Activated naive CD4-positive, alpha-beta T cell treated with anti-CD3 and anti-CD28 coated beads, Interleukin-2, amount 50 U/mL, for 72 hours (primary cell): ENCODE measurements around the gene AAK1. TPM values are rescaled to one million over a fixed set of nuclear protein-coding genes. Genes with fewer than 3 reads are reported as not detected.

Experiments used
- ATAC-seq, 2 donors: fragments of 150-1000 bp; cut with Tn5 transposase; 2 replicates each; pipeline ENCODE4 v1.10.0; 2021; ENCODE audit warnings: mild to moderate bottlenecking in 2 of 2, moderate library complexity in 2 of 2
- DNase-seq, 2 donors: peaks; one replicate each; pipeline ENCODE4 v3.0.0; 2021 to 2022; ENCODE audit warnings: low spot score in 2 of 2
- H3K27ac Mint-ChIP-seq, 2 donors: one replicate each; pipeline ENCODE4 v1.8.0; 2022; ENCODE audit warnings: mild to moderate bottlenecking in 2 of 2, mixed read lengths in 2 of 2
- H3K36me3 Mint-ChIP-seq, 2 donors: one replicate each; pipeline ENCODE4 v1.8.0; 2022; ENCODE audit warnings: mixed read lengths in 2 of 2
- H3K9me3 Mint-ChIP-seq, 2 donors: one replicate each; pipeline ENCODE4 v1.8.0; 2022; ENCODE audit warnings: mixed read lengths in 2 of 2
- total RNA-seq, 2 donors: library from RNA; stranded (reverse); gene quantifications; one replicate each; pipeline ENCODE4 v1.2.3, GENCODE V29; 2022

The AAK1 gene
- total RNA-seq, 2 donors from 2014 or later: 129 to 137 TPM

DNA sequence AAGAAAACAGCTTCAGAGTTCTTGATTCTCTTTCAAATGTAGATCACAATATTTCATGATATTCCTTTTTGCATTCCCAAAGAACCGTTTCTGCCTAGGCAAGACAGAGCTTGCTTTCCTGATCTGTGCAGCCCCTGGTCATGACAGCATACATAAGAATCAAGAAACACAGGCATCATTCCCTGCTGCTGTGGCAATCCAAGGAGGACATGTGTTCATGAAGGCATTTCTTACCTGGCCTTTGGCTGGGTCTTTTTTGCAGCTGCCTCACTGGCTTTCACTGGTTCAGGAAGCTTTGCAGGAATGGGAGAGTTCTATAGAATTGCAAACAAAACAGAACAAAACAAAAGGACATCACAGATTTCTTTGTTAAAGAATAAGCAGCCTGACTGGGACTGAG, 118.7 kb downstream of the AAK1 start:
- no peak for DNase-seq
- Mint-ChIP-seq H3K36me3 (peaks cover 10 to 31% of the 10 kb centered on the region in 2 donors), H3K9me3 (no peaks in the 10 kb centered on the region), H3K27ac (peak overlapping the region; percentile 15 to 61)
- ATAC-seq: no peak

DNA sequence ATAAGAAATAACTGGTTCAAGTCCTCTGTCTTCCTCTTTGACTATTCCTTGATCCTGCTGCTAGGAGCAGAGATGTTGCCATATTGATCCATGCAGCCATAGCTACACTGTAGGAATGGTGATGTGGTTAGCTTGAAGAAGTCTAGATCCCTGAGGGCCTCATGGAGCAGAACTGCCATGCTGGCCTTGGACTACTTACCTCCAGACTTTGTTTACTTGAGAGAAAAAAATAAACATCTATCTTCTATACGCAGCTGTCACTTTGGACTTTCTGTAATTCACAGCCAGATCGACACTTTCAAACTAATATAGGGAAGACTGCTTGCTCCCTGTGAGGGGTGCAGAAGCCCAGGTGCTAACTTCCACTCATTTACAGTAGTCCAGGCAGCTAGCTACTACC, 121.8 kb downstream of the AAK1 start:
- H3K27ac Mint-ChIP-seq: peak overlapping the region; percentile 17 to 65
- H3K9me3 Mint-ChIP-seq: no peaks in the 10 kb centered on the region
- peaks cover 25 to 38% of the 10 kb centered on the region in 2 donors for H3K36me3 Mint-ChIP-seq
- ATAC-seq (no peak), DNase-seq (no peak)

DNA sequence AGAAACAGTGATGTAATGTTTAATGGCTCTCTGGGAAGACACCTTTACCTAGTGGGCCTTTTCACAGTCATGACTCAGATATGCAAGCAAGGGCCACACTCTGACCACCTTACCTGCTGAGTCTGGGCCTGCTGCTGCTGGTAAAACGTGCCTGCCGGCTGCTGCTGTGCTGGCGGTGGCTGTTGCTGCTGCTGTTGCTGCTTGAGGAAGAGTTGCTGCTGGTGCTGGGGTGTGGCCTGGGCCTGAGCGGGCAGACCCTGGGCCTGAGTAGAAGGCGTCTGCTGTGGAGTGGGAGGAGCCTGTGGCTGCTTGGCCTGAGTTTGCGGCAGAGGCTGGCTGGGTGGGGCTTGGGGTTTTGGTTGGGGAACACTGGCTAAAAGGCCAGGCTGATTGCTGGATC, 124.7 kb downstream of the AAK1 start:
- ATAC-seq (peak; percentile 16 to 24), DNase-seq (no peak)
- Mint-ChIP-seq H3K36me3 (peaks cover 30 to 36% of the 10 kb centered on the region in 2 donors), H3K27ac (peak overlapping the region; percentile 3 to 56), H3K9me3 (no peaks in the 10 kb centered on the region)

DNA sequence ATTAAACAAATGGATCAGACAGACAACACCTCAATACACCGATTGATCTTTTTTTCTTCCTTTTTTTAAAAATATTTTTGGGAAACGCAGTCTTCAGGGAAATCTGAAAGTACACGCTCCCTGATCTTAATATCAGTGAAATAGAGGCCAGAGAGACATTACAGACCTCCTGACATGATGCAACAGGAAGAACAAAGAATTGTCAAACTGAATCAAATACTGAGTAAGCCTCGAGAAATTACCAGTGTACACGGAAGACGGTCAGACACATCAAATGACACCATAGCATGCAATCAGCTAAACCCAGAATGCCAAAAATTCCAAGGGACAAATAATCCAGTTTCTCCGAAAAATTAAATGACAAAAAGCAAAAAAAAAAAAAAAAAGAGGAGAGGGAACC, 126.1 kb downstream of the AAK1 start:
- Mint-ChIP-seq H3K9me3 (no peaks in the 10 kb centered on the region), H3K36me3 (peaks cover 36 to 44% of the 10 kb centered on the region in 2 donors), H3K27ac (no peak overlapping the region)
- ATAC-seq: no peak
- DNase-seq: no peak

DNA sequence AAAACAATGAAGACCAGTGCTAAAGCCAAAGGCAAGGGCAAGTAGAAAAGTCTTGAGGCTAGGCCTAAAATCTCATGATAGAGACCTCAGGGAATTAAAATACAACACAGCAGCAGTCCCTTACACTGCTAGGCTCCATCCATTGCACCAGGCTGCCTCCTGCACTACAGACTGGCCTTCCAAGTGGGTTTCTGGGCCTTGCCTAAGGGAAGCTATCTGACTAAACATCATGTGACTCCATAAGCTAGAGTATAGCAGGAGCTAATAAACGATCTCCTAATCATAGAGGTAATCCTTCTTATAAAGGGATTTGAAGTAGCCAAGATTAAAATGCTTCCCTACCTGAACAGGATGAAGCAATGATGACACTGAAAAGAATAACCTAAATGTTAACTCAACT, 128.7 kb downstream of the AAK1 start:
- peaks cover 44 to 49% of the 10 kb centered on the region in 2 donors for H3K36me3 Mint-ChIP-seq
- H3K27ac Mint-ChIP-seq: peak overlapping the region in 1 of 2 donors; percentile 21
- DNase-seq (no peak), ATAC-seq (no peak)
- H3K9me3 Mint-ChIP-seq: no peaks in the 10 kb centered on the region

DNA sequence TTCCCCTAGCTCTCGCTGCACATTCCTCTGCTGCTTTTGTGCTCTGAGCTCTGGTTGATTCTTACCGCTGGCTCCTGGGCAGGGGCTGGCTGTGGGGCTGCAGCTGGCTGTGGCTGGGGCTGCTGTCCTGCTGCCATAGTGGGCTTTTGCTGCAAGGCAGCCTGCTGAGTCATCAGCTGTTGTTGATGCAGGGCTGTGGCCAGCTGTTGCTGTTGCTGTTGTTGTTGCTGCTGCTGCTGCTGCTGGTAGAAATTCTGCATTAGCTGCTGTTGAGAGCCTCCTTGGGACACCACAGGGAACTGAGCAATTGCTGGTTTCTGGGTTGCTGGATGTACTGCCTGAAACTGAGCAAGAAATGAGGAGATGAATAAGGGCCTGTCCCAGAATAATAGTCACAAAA, 129.1 kb downstream of the AAK1 start:
- peak overlapping the region in 1 of 2 donors; percentile 21 for H3K27ac Mint-ChIP-seq
- ATAC-seq (no peak), DNase-seq (no peak)
- H3K9me3 Mint-ChIP-seq: no peaks in the 10 kb centered on the region
- peaks cover 48% of the 10 kb centered on the region in 2 donors for H3K36me3 Mint-ChIP-seq

DNA sequence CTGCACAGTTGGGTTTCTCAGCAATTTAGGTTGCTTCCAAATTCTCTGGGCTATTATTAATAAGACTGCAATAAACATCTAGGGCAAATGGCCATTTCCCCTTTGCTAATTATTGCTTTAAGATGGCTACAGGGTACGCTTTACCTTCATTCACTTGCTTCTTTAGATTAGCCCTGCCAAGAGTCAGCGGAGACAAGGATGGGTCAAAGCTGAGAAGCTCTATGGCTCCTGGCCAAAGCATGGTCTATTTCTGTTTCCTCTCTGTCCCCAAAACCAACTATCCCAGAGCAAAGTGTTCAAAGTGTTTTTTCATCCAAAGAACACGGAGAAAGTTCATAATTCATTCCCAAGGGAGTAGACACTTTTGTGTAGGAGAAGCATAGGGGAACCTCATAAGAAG, 131.1 kb downstream of the AAK1 start:
- Mint-ChIP-seq H3K36me3 (peaks cover 54 to 65% of the 10 kb centered on the region in 2 donors), H3K27ac (no peak overlapping the region), H3K9me3 (no peaks in the 10 kb centered on the region)
- ATAC-seq (no peak), DNase-seq (no peak)

DNA sequence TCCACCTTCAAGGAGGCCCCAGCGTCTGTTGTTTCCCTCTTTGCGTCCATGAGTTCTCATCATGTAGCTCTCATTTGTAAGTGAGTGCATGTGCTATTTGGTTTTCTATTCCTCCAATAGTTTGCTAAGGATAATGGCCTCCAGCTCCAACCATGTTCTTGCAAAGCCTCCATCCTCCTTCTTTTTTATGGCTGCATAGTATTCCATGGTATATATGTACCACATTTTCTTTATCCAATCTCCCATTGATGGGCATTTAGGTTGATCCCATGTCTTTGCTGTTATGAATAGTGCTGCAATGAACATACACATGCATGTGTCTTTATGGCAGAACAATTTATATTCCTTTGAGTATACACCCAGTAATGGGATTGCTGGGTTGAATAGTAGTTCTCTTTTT, 133.3 kb downstream of the AAK1 start:
- no peak for DNase-seq
- ATAC-seq: no peak
- Mint-ChIP-seq H3K9me3 (no peaks in the 10 kb centered on the region), H3K27ac (no peak overlapping the region), H3K36me3 (peaks cover 63 to 79% of the 10 kb centered on the region in 2 donors)

DNA sequence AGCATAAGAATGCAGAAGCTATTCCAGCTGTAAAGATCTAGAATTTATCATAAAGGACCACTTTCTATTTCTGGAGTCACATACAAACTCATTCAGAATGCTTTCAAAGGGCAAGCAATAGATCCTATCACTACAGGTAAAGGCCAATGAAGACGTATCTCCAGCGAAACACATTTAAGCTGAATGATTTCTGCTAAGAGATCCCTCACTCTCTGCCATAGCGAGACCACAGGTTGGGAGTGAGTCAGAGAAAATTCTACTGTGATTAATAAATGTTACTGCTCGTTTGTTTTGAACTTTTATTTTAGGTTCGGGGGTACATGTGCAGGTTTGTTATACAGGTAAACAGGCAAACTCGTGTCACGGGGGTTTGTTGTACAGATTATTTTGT, 133.8 kb downstream of the AAK1 start:
- Mint-ChIP-seq H3K36me3 (peaks cover 63 to 79% of the 10 kb centered on the region in 2 donors), H3K27ac (no peak overlapping the region), H3K9me3 (no peaks in the 10 kb centered on the region)
- DNase-seq: no peak
- ATAC-seq: peak in 1 of 2 donors; percentile 21

DNA sequence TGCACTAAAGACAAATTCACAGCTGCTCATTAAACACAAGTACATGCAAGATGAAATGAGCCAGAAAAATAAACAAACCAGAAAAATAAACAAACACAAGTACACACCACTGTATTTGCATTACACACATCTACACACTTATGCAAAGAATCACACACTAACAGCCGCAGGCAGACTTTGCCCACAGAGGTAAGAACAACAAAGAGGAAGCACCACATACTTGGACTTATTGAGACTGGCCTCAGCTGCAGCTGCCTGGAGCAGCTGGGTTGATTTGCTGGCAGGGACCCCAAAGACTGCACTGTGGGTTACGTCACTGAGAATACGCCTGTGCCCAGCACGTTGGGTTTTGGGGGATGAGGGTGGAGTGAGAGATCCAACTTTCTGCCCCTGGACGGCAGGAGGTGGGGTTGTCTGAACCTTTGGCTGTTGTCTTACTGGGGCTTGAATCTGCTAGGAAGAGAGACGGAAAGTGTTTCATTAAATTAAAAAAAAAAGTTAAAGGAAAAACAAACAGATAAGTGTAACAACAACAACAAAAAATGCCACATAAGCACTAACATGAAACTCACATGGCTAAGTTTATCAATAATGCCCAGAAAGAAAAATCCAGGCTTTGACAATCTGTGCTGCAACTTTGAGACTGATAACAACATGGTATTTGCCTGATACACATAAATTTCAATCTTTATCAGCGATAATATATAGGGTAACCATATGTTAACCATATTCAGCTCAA, 134.4 kb downstream of the AAK1 start:
- no peak for DNase-seq
- ATAC-seq: no peak
- H3K9me3 Mint-ChIP-seq: no peaks in the 10 kb centered on the region
- H3K27ac Mint-ChIP-seq: peak overlapping the region in 1 of 2 donors; percentile 85
- peaks cover 57 to 75% of the 10 kb centered on the region in 2 donors for H3K36me3 Mint-ChIP-seq

DNA sequence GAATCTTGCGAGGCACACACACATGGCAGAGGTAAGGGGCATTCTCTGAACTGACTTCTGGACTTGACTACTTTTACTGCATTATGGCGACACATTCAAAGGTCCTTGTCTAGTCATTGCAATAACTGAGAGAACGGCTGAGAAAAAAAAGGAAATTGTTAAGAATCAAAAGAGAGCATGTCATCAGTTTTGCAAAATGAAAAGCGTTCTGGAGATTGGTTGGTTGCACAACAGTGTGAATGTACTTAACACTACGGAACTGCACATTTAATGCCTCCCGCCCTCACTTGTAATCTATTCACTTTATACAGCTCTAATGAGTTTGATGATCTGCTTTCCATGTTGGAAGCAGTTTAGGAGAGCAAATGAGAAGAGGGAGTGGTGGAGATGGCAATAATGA, 137.8 kb downstream of the AAK1 start:
- ATAC-seq: no peak
- no peaks in the 10 kb centered on the region for H3K9me3 Mint-ChIP-seq
- no peak overlapping the region for H3K27ac Mint-ChIP-seq
- DNase-seq: no peak
- H3K36me3 Mint-ChIP-seq: peaks cover 33 to 51% of the 10 kb centered on the region in 2 donors

DNA sequence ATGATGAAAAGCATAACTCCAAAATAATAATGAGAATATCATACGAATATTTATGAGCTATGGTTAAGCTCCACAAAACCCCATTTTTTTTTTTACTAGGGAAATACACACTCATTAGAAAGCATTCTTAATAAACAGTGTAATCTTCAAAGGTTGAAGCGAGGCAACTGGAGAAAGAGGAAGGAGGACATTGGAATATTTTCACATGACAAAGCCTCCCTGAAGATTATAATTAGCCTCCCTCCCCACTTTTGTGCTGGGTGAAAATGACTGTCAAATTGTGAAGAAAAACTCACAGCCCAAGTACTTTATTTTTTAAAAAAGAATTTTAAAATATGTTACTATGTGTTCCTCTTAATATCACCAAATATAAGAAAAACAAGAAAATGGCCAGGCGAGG, 142.2 kb downstream of the AAK1 start:
- ATAC-seq (no peak), DNase-seq (no peak)
- Mint-ChIP-seq H3K27ac (no peak overlapping the region), H3K9me3 (no peaks in the 10 kb centered on the region), H3K36me3 (peaks cover 7 to 13% of the 10 kb centered on the region in 2 donors)

DNA sequence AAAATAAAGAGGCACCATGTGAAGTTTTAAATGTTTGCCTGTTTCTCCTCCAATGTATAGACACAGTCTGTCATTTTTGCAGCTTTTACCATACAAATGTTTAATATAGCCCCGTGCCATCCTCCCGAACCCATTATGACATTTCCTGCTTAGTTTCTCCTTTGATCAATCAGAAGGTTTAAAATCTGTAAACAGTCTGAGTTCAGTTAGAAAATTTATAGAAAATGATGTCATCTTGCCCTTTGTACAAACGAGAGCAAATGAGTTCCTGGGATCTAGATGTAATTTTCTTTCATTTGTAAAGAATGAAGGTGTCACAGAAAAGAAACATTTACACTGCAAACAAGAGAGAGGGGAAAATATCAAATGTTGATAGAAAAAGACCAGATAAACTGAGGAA, 143.6 kb downstream of the AAK1 start:
- ATAC-seq (peak; percentile 22 to 37), DNase-seq (no peak)
- peaks cover 0 to 6% of the 10 kb centered on the region in 2 donors for H3K36me3 Mint-ChIP-seq
- peak overlapping the region; percentile 27 to 42 for H3K27ac Mint-ChIP-seq
- H3K9me3 Mint-ChIP-seq: no peaks in the 10 kb centered on the region

DNA sequence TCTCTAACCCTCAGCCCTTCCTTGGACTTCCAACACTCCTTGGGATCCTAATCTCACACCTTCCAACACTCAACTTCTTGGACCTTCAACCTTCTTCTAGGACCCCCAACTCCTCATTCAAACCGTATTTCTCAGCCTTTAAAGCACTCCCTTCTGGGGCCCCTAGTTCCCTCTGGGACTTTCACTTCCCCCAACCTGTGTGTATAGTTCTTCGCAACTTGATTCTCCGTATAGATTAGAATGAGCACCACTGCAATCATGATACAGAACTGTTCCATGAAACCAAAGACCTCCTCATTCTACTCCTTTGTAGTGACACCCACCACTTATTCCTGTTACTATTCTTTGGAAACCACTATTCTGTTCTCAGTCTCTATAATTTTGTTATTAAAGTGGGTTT, 144.3 kb downstream of the AAK1 start:
- DNase-seq (no peak), ATAC-seq (peak in 1 of 2 donors; percentile 22)
- peaks cover 0 to 6% of the 10 kb centered on the region in 2 donors for H3K36me3 Mint-ChIP-seq
- no peaks in the 10 kb centered on the region for H3K9me3 Mint-ChIP-seq
- peak overlapping the region; percentile 3 to 42 for H3K27ac Mint-ChIP-seq

DNA sequence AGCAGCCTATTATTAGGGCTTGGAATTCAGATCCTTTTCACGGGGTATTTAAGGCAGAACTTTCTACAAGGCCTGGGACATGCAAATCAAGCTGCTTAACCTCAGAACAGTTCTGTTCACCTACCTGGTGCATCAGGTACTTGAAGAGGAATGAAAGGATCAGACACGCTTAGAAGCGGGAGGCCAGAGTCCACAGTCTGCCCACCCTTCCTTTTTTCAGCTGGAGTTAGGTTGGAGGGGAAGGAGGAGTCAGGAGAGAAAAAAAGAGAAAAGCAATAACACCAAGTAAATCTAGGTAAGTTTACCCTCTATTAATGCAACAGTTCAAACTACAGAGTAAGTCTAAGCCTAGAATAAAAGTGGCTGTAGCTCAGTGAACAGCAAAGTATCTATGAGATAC, 147.7 kb downstream of the AAK1 start:
- DNase-seq (no peak), ATAC-seq (no peak)
- Mint-ChIP-seq H3K9me3 (no peaks in the 10 kb centered on the region), H3K27ac (no peak overlapping the region), H3K36me3 (peaks cover 6% of the 10 kb centered on the region in 2 donors)

DNA sequence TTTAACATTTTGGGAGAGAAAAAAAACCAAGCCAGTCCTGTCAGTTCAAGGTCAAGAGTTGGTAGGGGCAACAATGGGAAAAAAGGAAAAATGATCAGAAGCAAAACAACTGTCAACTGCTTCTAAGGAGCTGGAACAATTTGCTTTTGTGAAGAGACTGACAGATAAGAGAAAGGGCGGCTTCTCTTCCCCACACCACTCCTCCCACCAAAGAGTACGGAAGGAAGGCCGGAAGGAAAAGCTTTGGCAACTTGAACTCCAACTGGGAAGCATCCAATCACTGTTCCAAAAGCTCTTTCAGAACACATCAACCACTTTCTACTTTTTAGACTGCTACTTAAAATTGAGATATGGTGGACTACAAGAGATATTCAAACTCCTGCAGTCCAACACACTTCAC, 148.5 kb downstream of the AAK1 start:
- Mint-ChIP-seq H3K9me3 (no peaks in the 10 kb centered on the region), H3K27ac (no peak overlapping the region), H3K36me3 (peaks cover 6 to 10% of the 10 kb centered on the region in 2 donors)
- DNase-seq (no peak), ATAC-seq (no peak)

DNA sequence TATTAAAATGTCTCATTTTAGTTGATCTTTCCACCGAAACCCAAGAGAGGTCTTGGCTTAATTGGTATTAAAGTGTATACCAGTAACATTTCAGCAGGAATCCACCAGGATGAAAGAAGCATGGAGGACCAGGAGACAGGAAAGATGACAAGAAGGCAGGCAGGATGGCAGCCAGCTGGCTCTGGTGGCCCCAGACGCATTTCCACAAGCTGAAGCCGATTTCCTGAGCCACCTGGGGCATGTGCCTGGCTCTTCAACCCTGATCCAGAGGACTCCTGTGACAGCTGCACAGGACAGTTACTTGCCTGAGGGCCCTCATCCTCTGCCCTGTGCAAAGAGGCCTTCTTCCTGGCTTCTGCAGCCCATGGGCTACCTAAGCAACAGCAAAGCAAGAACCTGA, 149.4 kb downstream of the AAK1 start:
- DNase-seq (no peak), ATAC-seq (no peak)
- no peaks in the 10 kb centered on the region for H3K9me3 Mint-ChIP-seq
- peak overlapping the region; percentile 47 to 86 for H3K27ac Mint-ChIP-seq
- H3K36me3 Mint-ChIP-seq: peaks cover 6 to 12% of the 10 kb centered on the region in 2 donors

DNA sequence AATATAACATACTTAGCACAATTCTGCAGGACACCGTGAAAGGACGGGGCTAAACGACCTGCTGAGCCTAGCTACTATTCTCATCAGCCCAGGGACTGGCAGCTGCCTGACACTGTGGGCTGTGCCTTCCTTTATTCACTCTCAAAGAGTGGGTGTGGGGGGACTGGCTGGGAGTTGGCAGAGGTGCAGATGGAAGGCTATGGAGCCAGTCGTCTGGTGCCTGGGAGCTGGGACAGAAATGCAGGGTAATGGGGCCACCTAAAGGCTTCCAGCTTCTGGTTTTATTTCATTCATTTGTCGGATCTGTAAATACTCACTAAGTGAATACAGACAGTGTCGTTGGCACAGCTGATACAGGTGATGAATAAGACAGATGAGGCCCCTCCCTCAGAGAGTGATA, 150.3 kb downstream of the AAK1 start:
- no peak for DNase-seq
- ATAC-seq: no peak
- H3K9me3 Mint-ChIP-seq: no peaks in the 10 kb centered on the region
- H3K27ac Mint-ChIP-seq: peak overlapping the region; percentile 47 to 86
- H3K36me3 Mint-ChIP-seq: peaks cover 6 to 13% of the 10 kb centered on the region in 2 donors
